ENCODE results near the gene TRAPPC11. TPM values are rescaled to one million over a fixed set of nuclear protein-coding genes. Genes with fewer than 3 reads are reported as not detected.

The TRAPPC11 gene
- total and polyA plus RNA-seq, 2 of the 13 experiments (the other 11 are each of a cell fraction or from before 2014, with no cell fraction given), result 18.0 to 23.2 TPM

DNA sequence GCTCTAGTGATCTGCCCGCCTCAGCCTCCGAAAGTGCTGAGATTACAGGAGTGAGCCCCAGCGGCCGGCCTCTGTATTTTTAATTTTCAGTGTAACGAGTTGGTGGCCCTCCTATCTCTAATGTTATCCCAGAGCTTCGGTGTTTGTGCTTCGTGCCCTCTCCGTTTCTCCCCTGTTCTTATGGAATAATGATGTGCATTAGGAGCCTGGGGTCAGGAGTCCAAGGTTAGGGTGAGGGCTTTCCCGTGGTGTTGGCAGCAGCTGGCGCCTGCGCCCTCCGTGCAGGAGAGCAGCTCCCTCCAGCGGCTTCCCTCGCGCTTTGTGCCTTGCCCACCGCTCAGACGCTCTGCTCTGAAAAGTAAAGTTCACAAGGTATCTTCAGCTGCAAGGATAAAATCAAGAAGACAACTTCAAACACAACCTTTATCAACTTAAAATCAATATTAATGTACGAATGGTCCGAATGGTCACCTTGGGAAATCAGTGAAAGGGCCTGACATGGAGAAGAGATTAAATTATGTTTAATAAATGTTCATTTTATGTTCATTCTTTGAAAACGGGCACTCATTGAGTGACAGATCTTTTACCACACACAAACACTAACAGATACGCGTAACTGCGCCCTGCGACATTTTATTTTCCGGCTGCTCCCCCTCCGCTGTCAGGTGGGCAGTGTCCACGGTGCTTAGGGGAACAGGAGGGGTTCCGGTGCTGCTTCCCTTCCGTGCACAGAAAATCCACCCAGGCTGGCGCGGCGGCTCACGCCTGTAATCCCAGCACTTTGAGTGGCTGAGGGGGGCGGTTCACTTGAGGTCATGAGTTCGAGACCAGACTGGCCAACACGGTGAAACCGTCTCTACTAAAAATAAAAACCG, 62.4 kb downstream of the TRAPPC11 start (continued):
- TF ChIP-seq, protein P1, sequence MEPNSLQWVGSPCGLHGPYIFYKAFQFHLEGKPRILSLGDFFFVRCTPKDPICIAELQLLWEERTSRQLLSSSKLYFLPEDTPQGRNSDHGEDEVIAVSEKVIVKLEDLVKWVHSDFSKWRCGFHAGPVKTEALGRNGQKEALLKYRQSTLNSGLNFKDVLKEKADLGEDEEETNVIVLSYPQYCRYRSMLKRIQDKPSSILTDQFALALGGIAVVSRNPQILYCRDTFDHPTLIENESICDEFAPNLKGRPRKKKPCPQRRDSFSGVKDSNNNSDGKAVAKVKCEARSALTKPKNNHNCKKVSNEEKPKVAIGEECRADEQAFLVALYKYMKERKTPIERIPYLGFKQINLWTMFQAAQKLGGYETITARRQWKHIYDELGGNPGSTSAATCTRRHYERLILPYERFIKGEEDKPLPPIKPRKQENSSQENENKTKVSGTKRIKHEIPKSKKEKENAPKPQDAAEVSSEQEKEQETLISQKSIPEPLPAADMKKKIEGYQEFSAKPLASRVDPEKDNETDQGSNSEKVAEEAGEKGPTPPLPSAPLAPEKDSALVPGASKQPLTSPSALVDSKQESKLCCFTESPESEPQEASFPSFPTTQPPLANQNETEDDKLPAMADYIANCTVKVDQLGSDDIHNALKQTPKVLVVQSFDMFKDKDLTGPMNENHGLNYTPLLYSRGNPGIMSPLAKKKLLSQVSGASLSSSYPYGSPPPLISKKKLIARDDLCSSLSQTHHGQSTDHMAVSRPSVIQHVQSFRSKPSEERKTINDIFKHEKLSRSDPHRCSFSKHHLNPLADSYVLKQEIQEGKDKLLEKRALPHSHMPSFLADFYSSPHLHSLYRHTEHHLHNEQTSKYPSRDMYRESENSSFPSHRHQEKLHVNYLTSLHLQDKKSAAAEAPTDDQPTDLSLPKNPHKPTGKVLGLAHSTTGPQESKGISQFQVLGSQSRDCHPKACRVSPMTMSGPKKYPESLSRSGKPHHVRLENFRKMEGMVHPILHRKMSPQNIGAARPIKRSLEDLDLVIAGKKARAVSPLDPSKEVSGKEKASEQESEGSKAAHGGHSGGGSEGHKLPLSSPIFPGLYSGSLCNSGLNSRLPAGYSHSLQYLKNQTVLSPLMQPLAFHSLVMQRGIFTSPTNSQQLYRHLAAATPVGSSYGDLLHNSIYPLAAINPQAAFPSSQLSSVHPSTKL (CRISPR knock-in tag; IDR thresholded peaks at IDR 0.05), result peak; percentile 90
- TF ChIP-seq YY1 (IDR thresholded peaks at IDR 0.05; ENCODE audit: insufficient read depth, insufficient replicate concordance, low read depth, low read length), result no peak
- TF ChIP-seq, protein P2, sequence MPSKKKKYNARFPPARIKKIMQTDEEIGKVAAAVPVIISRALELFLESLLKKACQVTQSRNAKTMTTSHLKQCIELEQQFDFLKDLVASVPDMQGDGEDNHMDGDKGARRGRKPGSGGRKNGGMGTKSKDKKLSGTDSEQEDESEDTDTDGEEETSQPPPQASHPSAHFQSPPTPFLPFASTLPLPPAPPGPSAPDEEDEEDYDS (CRISPR knock-in tag; IDR thresholded peaks at IDR 0.05), result no peak
- TF ChIP-seq ZNF790 (CRISPR knock-in tag; IDR thresholded peaks at IDR 0.05; ENCODE audit: borderline replicate concordance), result no peak
- TF ChIP-seq ZNF292 (CRISPR knock-in tag; IDR thresholded peaks at IDR 0.05; ENCODE audit: borderline replicate concordance, low read depth), result peak; percentile 57; the same call in 1 of the 2 replicates
- TF ChIP-seq ZNF747 (CRISPR knock-in tag; IDR thresholded peaks at IDR 0.05; ENCODE audit: borderline replicate concordance), result peak; percentile 22; the same call in 1 of the 2 replicates
- TF ChIP-seq ZFY (CRISPR knock-in tag; IDR thresholded peaks at IDR 0.05), result peak; percentile 11; the same call in 1 of the 2 replicates
- TF ChIP-seq, protein P3, sequence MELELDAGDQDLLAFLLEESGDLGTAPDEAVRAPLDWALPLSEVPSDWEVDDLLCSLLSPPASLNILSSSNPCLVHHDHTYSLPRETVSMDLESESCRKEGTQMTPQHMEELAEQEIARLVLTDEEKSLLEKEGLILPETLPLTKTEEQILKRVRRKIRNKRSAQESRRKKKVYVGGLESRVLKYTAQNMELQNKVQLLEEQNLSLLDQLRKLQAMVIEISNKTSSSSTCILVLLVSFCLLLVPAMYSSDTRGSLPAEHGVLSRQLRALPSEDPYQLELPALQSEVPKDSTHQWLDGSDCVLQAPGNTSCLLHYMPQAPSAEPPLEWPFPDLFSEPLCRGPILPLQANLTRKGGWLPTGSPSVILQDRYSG (CRISPR knock-in tag; IDR thresholded peaks at IDR 0.05), result 0 out of 2 replicates have a peak, but pooled peaks have one; percentile 53
- TF ChIP-seq, protein P4, sequence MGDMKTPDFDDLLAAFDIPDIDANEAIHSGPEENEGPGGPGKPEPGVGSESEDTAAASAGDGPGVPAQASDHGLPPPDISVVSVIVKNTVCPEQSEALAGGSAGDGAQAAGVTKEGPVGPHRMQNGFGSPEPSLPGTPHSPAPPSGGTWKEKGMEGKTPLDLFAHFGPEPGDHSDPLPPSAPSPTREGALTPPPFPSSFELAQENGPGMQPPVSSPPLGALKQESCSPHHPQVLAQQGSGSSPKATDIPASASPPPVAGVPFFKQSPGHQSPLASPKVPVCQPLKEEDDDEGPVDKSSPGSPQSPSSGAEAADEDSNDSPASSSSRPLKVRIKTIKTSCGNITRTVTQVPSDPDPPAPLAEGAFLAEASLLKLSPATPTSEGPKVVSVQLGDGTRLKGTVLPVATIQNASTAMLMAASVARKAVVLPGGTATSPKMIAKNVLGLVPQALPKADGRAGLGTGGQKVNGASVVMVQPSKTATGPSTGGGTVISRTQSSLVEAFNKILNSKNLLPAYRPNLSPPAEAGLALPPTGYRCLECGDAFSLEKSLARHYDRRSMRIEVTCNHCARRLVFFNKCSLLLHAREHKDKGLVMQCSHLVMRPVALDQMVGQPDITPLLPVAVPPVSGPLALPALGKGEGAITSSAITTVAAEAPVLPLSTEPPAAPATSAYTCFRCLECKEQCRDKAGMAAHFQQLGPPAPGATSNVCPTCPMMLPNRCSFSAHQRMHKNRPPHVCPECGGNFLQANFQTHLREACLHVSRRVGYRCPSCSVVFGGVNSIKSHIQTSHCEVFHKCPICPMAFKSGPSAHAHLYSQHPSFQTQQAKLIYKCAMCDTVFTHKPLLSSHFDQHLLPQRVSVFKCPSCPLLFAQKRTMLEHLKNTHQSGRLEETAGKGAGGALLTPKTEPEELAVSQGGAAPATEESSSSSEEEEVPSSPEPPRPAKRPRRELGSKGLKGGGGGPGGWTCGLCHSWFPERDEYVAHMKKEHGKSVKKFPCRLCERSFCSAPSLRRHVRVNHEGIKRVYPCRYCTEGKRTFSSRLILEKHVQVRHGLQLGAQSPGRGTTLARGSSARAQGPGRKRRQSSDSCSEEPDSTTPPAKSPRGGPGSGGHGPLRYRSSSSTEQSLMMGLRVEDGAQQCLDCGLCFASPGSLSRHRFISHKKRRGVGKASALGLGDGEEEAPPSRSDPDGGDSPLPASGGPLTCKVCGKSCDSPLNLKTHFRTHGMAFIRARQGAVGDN (CRISPR knock-in tag; IDR thresholded peaks at IDR 0.05), result peak; percentile 74
- no peak for TF ChIP-seq KLF13 (CRISPR knock-in tag; IDR thresholded peaks at IDR 0.05)
- TF ChIP-seq ZNF335 (CRISPR knock-in tag; IDR thresholded peaks at IDR 0.05), result no peak
- peak; percentile 63 for TF ChIP-seq YEATS4 (CRISPR knock-in tag; IDR thresholded peaks at IDR 0.05; ENCODE audit: borderline replicate concordance)
- TF ChIP-seq ATM (IDR thresholded peaks at IDR 0.05; ENCODE audit: borderline replicate concordance), result no peak
- no peak for TF ChIP-seq FOXP1 (IDR thresholded peaks at IDR 0.05)
- peak; percentile 21; the same call in 1 of the 2 replicates for TF ChIP-seq FOXP1 (CRISPR knock-in tag; IDR thresholded peaks at IDR 0.05)
- TF ChIP-seq ZNF660 (CRISPR knock-in tag; IDR thresholded peaks at IDR 0.05; ENCODE audit: borderline replicate concordance, low read depth), result no peak
- no peak for TF ChIP-seq ZNF496 (CRISPR knock-in tag; IDR thresholded peaks at IDR 0.05; ENCODE audit: insufficient replicate concordance)
- no peak for TF ChIP-seq SOX13 (IDR thresholded peaks at IDR 0.05)
- peak in 1 of 2 experiments; percentile 69; a peak in 2 of 4 replicates for TF ChIP-seq SOX13 (CRISPR knock-in tag; conservative IDR thresholded peaks at IDR 0.05 in 1 of 2, IDR thresholded peaks at IDR 0.05 in 1 of 2)
